Measurements from ENCODE around the gene SPTBN4.
"Not testable (repeated sequence)": the region's sequence is repeated elsewhere in the genome, so short reads cannot be mapped to it uniquely, and the experiment has no call there.

SPTBN4 gene

GRCh38 chr19:40466985-40467734 is at the start of gene SPTBN4:
Gene SPTBN4, plus strand, starts transcription at chr19:40467001. Its CDS starts 5,621 bp downstream, at chr19:40472622.
- DNase-seq = no peak

GRCh38 chr19:40417643-40417981 is 49.2 kb upstream of the SPTBN4 start:
- DNase-seq = no peak

GRCh38 chr19:40418040-40418439 is 48.8 kb upstream of the SPTBN4 start:
- no peak for DNase-seq

- DNase-seq = no peak
Observed at GRCh38 chr19:40419066-40419612, 47.7 kb upstream of the SPTBN4 start.

- DNase-seq = no peak
Observed at GRCh38 chr19:40419780-40420179, 47.0 kb upstream of the SPTBN4 start.

GRCh38 chr19:40420451-40420765 is 46.4 kb upstream of the SPTBN4 start:
- DNase-seq = no peak

- DNase-seq = peak; percentile 93
Observed at GRCh38 chr19:40420766-40421765, 45.7 kb upstream of the SPTBN4 start.

- no peak for DNase-seq
Observed at GRCh38 chr19:40421993-40422747, 44.6 kb upstream of the SPTBN4 start.

- no peak for DNase-seq
Observed at GRCh38 chr19:40422748-40423566, 43.8 kb upstream of the SPTBN4 start.

- no peak for DNase-seq
Observed at GRCh38 chr19:40423938-40424337, 42.9 kb upstream of the SPTBN4 start.

GRCh38 chr19:40424637-40425449 is 42.0 kb upstream of the SPTBN4 start:
- peak; percentile 87 for DNase-seq

GRCh38 chr19:40425450-40426287 is 41.1 kb upstream of the SPTBN4 start, which contains the start of gene SERTAD1:
Gene SERTAD1, minus strand, starts transcription at chr19:40425992. Its CDS starts 2,446 bp downstream, at chr19:40423546.
- peak; percentile 100 for DNase-seq

- not testable (repeated sequence) for DNase-seq
Observed at GRCh38 chr19:40428197-40428596, 38.6 kb upstream of the SPTBN4 start.

- DNase-seq = not testable (repeated sequence)
Observed at GRCh38 chr19:40430242-40430641, 36.6 kb upstream of the SPTBN4 start.

- DNase-seq = no peak
Observed at GRCh38 chr19:40431698-40432097, 35.1 kb upstream of the SPTBN4 start.

- not testable (repeated sequence) for DNase-seq
Observed at GRCh38 chr19:40432760-40433159, 34.0 kb upstream of the SPTBN4 start.

GRCh38 chr19:40433391-40434216 is 33.2 kb upstream of the SPTBN4 start:
- peak; percentile 96 for DNase-seq

GRCh38 chr19:40438284-40438683 is 28.5 kb upstream of the SPTBN4 start:
- no peak for DNase-seq

- no peak for DNase-seq
Observed at GRCh38 chr19:40441719-40442253, 25.0 kb upstream of the SPTBN4 start.
